ENCODE data around the gene TSKS. TPM values are rescaled to one million over a fixed set of nuclear protein-coding genes. Genes with fewer than 3 reads are reported as not detected.

TSKS gene
- total RNA-seq, 1 donor from 2014 or later: not detected

DNA sequence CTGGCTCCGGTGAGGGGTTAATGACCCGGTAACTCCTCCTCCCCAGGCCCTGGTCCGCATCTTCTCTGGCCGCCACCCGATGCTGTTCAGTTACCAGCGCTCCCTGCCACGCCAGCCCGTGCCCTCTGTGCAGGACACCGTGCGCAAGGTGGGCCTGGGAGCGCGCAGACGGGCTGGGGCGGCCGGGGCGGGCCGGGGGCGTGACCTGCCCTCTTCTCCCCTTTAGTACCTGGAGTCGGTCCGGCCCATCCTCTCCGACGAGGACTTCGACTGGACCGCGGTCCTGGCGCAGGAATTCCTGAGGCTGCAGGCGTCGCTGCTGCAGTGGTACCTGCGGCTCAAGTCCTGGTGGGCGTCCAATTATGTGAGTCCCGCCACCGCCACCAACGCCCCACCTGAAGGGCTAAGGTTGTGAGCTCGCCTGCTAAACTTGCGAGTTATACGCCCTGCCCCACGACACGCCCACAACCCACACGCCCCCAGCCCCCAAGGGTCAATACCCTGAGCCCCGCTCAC lies 61.8 kb downstream of the TSKS start:
- Mint-ChIP-seq H3K4me3 (no peak overlapping the region), H3K36me3 (peaks cover 18% of the 10 kb centered on the region), H3K9me3 (no peaks in the 10 kb centered on the region), H3K27ac (no peak overlapping the region), H3K4me1 (no peaks in the 10 kb centered on the region), H3K27me3 (ENCODE audit: insufficient read depth, low read depth) (peaks cover 7% of the 10 kb centered on the region)
- no peak for TF ChIP-seq EZH2 (IDR thresholded peaks at IDR 0.05)
- no peak for TF ChIP-seq EZH2phosphoT487 (IDR thresholded peaks at IDR 0.05)
- TF ChIP-seq, protein P1, sequence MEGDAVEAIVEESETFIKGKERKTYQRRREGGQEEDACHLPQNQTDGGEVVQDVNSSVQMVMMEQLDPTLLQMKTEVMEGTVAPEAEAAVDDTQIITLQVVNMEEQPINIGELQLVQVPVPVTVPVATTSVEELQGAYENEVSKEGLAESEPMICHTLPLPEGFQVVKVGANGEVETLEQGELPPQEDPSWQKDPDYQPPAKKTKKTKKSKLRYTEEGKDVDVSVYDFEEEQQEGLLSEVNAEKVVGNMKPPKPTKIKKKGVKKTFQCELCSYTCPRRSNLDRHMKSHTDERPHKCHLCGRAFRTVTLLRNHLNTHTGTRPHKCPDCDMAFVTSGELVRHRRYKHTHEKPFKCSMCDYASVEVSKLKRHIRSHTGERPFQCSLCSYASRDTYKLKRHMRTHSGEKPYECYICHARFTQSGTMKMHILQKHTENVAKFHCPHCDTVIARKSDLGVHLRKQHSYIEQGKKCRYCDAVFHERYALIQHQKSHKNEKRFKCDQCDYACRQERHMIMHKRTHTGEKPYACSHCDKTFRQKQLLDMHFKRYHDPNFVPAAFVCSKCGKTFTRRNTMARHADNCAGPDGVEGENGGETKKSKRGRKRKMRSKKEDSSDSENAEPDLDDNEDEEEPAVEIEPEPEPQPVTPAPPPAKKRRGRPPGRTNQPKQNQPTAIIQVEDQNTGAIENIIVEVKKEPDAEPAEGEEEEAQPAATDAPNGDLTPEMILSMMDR (IDR thresholded peaks at IDR 0.05): no peak
- no peaks in the 10 kb centered on the region for H3K79me2 ChIP-seq (ENCODE audit: low read depth)
- H3K27ac ChIP-seq: no peak overlapping the region
- H3K27me3 ChIP-seq: no peaks in the 10 kb centered on the region
- H2AFZ ChIP-seq (replicated peaks): no peak overlapping the region
- no peak overlapping the region for H3K4me2 ChIP-seq
- H3K36me3 ChIP-seq: no peaks in the 10 kb centered on the region
- no peak for DNase-seq (ENCODE audit: low spot score)
- H3K4me3 ChIP-seq: no peak overlapping the region
- H3K4me1 ChIP-seq: no peaks in the 10 kb centered on the region
- no peaks in the 10 kb centered on the region for H4K20me1 ChIP-seq (ENCODE audit: low read depth)
- peaks cover 13% of the 10 kb centered on the region for H3F3A ChIP-seq (ENCODE audit: low read depth)
- H3K9ac ChIP-seq: no peak overlapping the region
- H3K9me3 ChIP-seq (ENCODE audit: low read depth): no peaks in the 10 kb centered on the region

DNA sequence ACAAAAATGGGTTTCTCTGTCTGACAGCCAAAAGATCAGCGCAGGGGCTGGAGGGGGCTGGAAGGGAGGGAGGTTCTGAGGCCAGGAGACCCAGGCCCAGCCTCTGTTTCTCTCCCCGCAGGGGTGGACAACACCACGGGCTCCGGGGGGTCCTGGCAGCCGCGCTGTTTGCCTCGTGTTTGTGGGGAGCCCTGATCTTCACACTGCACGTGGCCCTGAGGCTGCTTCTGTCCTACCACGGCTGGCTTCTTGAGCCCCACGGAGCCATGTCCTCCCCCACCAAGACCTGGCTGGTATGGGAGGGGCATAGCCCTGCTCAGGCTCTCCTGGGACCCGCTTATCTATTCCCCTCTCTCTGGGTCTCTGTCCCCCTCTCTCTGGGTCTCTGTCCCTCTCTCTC lies 62.5 kb downstream of the TSKS start:
- Histone ChIP-seq H3K36me3 (no peaks in the 10 kb centered on the region), H3K27me3 (no peaks in the 10 kb centered on the region), H3K79me2 (ENCODE audit: low read depth) (no peaks in the 10 kb centered on the region), H3F3A (ENCODE audit: low read depth) (peaks cover 13% of the 10 kb centered on the region), H3K4me3 (no peak overlapping the region), H2AFZ (replicated peaks) (no peak overlapping the region), H3K9me3 (ENCODE audit: low read depth) (no peaks in the 10 kb centered on the region), H3K27ac (no peak overlapping the region), H4K20me1 (ENCODE audit: low read depth) (no peaks in the 10 kb centered on the region), H3K9ac (no peak overlapping the region), H3K4me2 (no peak overlapping the region), H3K4me1 (no peaks in the 10 kb centered on the region)
- TF ChIP-seq EZH2phosphoT487 (IDR thresholded peaks at IDR 0.05): no peak
- no peak for TF ChIP-seq EZH2 (IDR thresholded peaks at IDR 0.05)
- TF ChIP-seq, protein P1 (IDR thresholded peaks at IDR 0.05): no peak
- H3K36me3 Mint-ChIP-seq: peaks cover 15% of the 10 kb centered on the region
- no peaks in the 10 kb centered on the region for H3K9me3 Mint-ChIP-seq
- no peak for DNase-seq (ENCODE audit: low spot score)
- H3K4me3 Mint-ChIP-seq: no peak overlapping the region
- no peak overlapping the region for H3K27ac Mint-ChIP-seq
- no peaks in the 10 kb centered on the region for H3K4me1 Mint-ChIP-seq
- H3K27me3 Mint-ChIP-seq (ENCODE audit: insufficient read depth, low read depth): peaks cover 5% of the 10 kb centered on the region

DNA sequence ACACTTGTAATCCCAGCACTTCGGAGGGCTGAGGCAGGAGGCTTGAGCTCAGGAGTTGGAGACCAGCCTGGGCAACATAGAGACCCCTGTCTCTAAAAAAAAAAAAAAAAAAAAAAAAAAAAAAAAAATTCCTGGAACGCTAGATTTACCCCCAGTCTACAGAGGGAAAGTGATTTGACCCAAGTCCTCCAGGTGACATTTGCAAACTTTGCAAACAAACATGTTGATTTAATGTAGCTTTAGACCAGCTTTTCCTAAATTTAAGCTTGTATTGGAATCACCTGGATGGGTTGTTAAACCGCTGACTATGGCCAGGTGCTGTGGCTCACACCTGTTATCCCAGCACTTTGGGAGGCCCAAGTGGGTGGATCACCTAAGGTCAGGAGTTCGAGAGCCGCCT lies 63.7 kb downstream of the TSKS start:
- Histone ChIP-seq H3K27ac (no peak overlapping the region), H3K4me1 (no peaks in the 10 kb centered on the region), H4K20me1 (ENCODE audit: low read depth) (no peaks in the 10 kb centered on the region), H3K9me3 (ENCODE audit: low read depth) (no peaks in the 10 kb centered on the region), H3K4me2 (no peak overlapping the region), H3K4me3 (no peak overlapping the region), H3F3A (ENCODE audit: low read depth) (peaks cover 13% of the 10 kb centered on the region), H2AFZ (replicated peaks) (no peak overlapping the region), H3K79me2 (ENCODE audit: low read depth) (no peaks in the 10 kb centered on the region), H3K27me3 (no peaks in the 10 kb centered on the region), H3K36me3 (no peaks in the 10 kb centered on the region), H3K9ac (no peak overlapping the region)
- Mint-ChIP-seq H3K4me1 (no peaks in the 10 kb centered on the region), H3K4me3 (no peak overlapping the region), H3K27me3 (ENCODE audit: insufficient read depth, low read depth) (peaks cover 5% of the 10 kb centered on the region), H3K36me3 (peaks cover 12% of the 10 kb centered on the region), H3K9me3 (no peaks in the 10 kb centered on the region), H3K27ac (no peak overlapping the region)
- TF ChIP-seq EZH2phosphoT487 (IDR thresholded peaks at IDR 0.05): no peak
- no peak for DNase-seq (ENCODE audit: low spot score)

DNA sequence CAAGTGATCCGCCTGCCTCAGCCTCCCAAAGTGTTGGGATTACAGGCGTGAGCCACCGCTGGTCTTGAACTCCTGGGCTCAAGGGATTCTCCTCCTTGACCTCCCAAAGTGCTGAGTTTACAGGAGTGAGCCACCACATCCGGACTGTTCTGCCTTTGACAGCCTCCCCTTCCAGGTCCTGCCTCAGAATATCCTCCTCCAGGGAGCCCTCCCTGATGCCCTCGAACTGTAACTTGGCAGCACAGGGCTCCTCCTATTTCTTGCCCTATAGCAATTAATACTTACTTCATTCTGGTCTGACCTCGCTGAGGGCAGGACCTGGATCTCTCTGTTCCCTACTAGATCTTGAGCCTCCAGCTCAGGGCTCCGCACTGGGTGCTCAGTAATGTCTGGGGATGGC lies 66.2 kb downstream of the TSKS start:
- Mint-ChIP-seq H3K9me3 (no peaks in the 10 kb centered on the region), H3K36me3 (peaks cover 15% of the 10 kb centered on the region), H3K27ac (no peak overlapping the region), H3K4me1 (peaks cover 7% of the 10 kb centered on the region), H3K4me3 (no peak overlapping the region), H3K27me3 (ENCODE audit: insufficient read depth, low read depth) (peaks cover 7% of the 10 kb centered on the region)
- no peaks in the 10 kb centered on the region for H3K4me1 ChIP-seq
- no peaks in the 10 kb centered on the region for H4K20me1 ChIP-seq (ENCODE audit: low read depth)
- TF ChIP-seq, protein P1 (IDR thresholded peaks at IDR 0.05): no peak
- TF ChIP-seq EZH2phosphoT487 (IDR thresholded peaks at IDR 0.05) (no peak), EZH2 (IDR thresholded peaks at IDR 0.05) (no peak)
- DNase-seq (ENCODE audit: low spot score): no peak
- H3K79me2 ChIP-seq (ENCODE audit: low read depth): peaks cover 24% of the 10 kb centered on the region
- no peak overlapping the region for H2AFZ ChIP-seq (replicated peaks)
- H3K4me3 ChIP-seq: no peak overlapping the region
- peaks cover 8% of the 10 kb centered on the region for H3F3A ChIP-seq (ENCODE audit: low read depth)
- H3K27me3 ChIP-seq: no peaks in the 10 kb centered on the region
- H3K4me2 ChIP-seq: no peak overlapping the region
- no peak overlapping the region for H3K9ac ChIP-seq
- no peaks in the 10 kb centered on the region for H3K9me3 ChIP-seq (ENCODE audit: low read depth)
- no peak overlapping the region for H3K27ac ChIP-seq
- peaks cover 3% of the 10 kb centered on the region for H3K36me3 ChIP-seq
